Testis (tissue), 5 donors: Measurements from ENCODE around the gene ZNF14. TPM values are rescaled to one million over a fixed set of nuclear protein-coding genes. Genes with fewer than 3 reads are reported as not detected.
"Not testable (repeated sequence)": the region's sequence is repeated elsewhere in the genome, so short reads cannot be mapped to it uniquely, and the experiment has no call there.

Experiments
- DNase-seq: peaks from one replicate; pipeline ENCODE4 v3.0.0-alpha.2; 2019
- H3K27ac ChIP-seq, 2 donors: fragments of 200-600 bp; sonication (generic); one replicate each; pipeline ENCODE4 v1.5.1; 2019
- H3K27me3 ChIP-seq: fragments of 200-600 bp; sonication (generic); one replicate; pipeline ENCODE4 v1.5.1; 2019
- H3K36me3 ChIP-seq: fragments of 200-600 bp; sonication (generic); one replicate; pipeline ENCODE4 v1.5.1; 2017; ENCODE audit warnings: low read depth; ENCODE audit errors: missing control alignments
- H3K4me1 ChIP-seq: fragments of 200-600 bp; sonication (generic); one replicate; pipeline ENCODE4 v1.5.1; 2019
- H3K4me3 ChIP-seq, 2 donors: fragments of 200-600 bp; sonication (generic); one replicate each; pipeline ENCODE4 v1.5.1; 2017 to 2019
- H3K9me3 ChIP-seq: fragments of 200-600 bp; sonication (generic); one replicate; pipeline ENCODE4 v1.5.1; 2017
- POLR2A ChIP-seq: fragments of 450-650 bp; IDR thresholded peaks from one replicate; pipeline ENCODE4 v1.6.1; 2017; ENCODE audit warnings: antibody characterized with exemption, mild to moderate bottlenecking, moderate library complexity
- WGBS, 2 donors: methylation state at CpG; one replicate each; pipeline ENCODE4 v1.1.5; 2018; 5-methylcytosine and 5-hydroxymethylcytosine counted together
- intact Hi-C: fragments of 100-400 bp; cut with DNase I; formaldehyde crosslinking; loops from one replicate; pipeline ENCODE4 v1.15.1; 2023; ENCODE audit warnings: low total_unique reads
- long read RNA-seq, 2 donors: transcript quantifications; one replicate each; lab custom pipeline, GENCODE V29; 2026
- polyA plus RNA-seq: library from polyadenylated mRNA; stranded (reverse); fragments of 350-450 nt; fragmentation: Illumina TruSeq; extraction: RNeasy Lipid Tissue Mini Kit (QIAGEN cat#74804); gene quantifications from one replicate; pipeline ENCODE4 v1.2.3, GENCODE V29; 2014; ENCODE audit warnings: low read depth, low replicate concordance; ENCODE audit not compliant: insufficient read depth
- total RNA-seq, 2 donors: library from RNA; depleted of rRNA; stranded (reverse); fragments of >200 nt; gene quantifications; one replicate each; pipeline ENCODE4 v1.2.3, GENCODE V29; 2016
- TF ChIP-seq, protein P1 (sequence below), 3 experiments: fragments of 450-650 bp in 2 of 3; fragments of 200-600 bp in 1 of 3; sonication (generic) in 1 of 3; IDR thresholded peaks; one replicate each; pipeline ENCODE4 v1.5.1; 2016 to 2019; ENCODE audit warnings: antibody characterized with exemption in 3 of 3, mild to moderate bottlenecking in 2 of 3, moderate library complexity in 1 of 3

ZNF14 gene
- total RNA-seq (10 to 100 TPM; 10.7 to 12.1 TPM), polyA plus RNA-seq (3.0 TPM)
- long read RNA-seq, donor 1, transcript ZNF14-201 (4 exons, 2,949 nt), result major isoform, 6 of 6 reads
- long read RNA-seq, donor 1, partial matches to known transcripts, result 0 of 6 reads
- long read RNA-seq, donor 1, other reads (novel, unspliced or antisense), result 0 of 6 reads
- long read RNA-seq, donor 2, partial matches to known transcripts, result 0 of 2 reads
- long read RNA-seq, donor 2, other reads (novel, unspliced or antisense), result 0 of 2 reads

DNA sequence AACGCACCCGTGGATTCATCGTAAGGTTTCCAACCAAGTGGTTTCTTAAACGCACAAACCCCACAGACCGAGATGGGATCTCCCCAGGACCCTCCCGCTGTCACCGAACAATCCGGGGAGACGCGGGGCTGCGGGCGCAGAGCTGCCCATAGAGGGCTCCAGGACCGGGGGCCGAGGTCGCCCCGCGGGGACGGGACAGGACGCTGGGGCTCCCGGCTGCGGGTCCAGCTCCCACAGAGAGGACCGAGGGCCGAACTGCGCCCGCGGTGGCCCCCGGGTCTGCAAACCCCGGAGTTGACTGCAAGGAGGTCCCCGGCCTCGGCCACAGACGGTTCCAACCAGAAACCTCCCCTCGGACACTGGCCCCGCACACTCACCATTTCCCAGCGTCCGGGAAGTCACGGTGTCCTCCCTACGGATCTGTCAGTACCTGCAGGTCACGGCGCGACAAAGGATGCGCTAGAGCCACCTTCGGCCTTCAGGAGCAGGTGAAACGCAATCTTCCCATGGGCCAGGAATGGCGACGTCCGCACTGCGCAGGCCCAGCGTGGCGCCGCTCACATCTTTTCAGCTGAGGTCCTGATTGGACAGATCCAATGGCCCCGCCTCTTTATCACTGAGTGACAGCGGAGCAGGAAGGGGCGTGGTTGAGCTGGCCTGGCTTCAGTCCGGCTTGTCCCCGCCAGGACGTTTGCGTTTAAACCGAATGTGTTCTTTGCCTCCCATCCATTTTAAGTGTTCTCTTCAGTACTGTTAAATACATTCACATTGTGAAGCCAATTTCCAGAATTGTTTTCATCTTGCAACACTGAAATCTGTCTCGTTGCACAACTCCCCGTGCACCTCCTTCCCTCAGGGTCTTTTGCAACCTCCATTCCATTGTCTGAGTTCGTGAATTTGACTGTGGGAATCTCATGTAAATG is at the start of gene ZNF14:
TSS of gene ZNF14 (minus strand) at position 534 of the 923 bp plus-strand sequence. CDS start at position 380, 154 bp downstream.
- no peaks in the 10 kb centered on the region for H3K4me1 ChIP-seq
- H3K9me3 ChIP-seq, result no peaks in the 10 kb centered on the region
- peak within 1 kb of the TSS; percentile 93 to 96 for H3K4me3 ChIP-seq
- DNase-seq, result peak; percentile 98
- no peaks in the 10 kb centered on the region for H3K36me3 ChIP-seq
- H3K27me3 ChIP-seq, result no peaks in the 10 kb centered on the region
- peak; percentile 72 for TF ChIP-seq POLR2A
- TF ChIP-seq, protein P1, sequence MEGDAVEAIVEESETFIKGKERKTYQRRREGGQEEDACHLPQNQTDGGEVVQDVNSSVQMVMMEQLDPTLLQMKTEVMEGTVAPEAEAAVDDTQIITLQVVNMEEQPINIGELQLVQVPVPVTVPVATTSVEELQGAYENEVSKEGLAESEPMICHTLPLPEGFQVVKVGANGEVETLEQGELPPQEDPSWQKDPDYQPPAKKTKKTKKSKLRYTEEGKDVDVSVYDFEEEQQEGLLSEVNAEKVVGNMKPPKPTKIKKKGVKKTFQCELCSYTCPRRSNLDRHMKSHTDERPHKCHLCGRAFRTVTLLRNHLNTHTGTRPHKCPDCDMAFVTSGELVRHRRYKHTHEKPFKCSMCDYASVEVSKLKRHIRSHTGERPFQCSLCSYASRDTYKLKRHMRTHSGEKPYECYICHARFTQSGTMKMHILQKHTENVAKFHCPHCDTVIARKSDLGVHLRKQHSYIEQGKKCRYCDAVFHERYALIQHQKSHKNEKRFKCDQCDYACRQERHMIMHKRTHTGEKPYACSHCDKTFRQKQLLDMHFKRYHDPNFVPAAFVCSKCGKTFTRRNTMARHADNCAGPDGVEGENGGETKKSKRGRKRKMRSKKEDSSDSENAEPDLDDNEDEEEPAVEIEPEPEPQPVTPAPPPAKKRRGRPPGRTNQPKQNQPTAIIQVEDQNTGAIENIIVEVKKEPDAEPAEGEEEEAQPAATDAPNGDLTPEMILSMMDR (IDR thresholded peaks at IDR 0.05), result no peak
- H3K27ac ChIP-seq, result peak within 1 kb of the TSS; percentile 85 to 87
- WGBS, 2 donors, result 0 to 1% methylated on average over 41 to 54 of the region's 61 CpGs
- intact Hi-C loops, result no loop called here

GRCh38 chr19:19781791-19782190 is 48.9 kb upstream of the ZNF14 start:
- H3K36me3 ChIP-seq, DNase-seq, intact Hi-C loops, H3K27me3 ChIP-seq, H3K4me3 ChIP-seq, H3K27ac ChIP-seq, H3K9me3 ChIP-seq: not testable (repeated sequence)
- H3K4me1 ChIP-seq, result peaks cover 17% of the 10 kb centered on the region
- 68 to 84% methylated on average over 6 of the region's 6 CpGs for WGBS, 2 donors

DNA sequence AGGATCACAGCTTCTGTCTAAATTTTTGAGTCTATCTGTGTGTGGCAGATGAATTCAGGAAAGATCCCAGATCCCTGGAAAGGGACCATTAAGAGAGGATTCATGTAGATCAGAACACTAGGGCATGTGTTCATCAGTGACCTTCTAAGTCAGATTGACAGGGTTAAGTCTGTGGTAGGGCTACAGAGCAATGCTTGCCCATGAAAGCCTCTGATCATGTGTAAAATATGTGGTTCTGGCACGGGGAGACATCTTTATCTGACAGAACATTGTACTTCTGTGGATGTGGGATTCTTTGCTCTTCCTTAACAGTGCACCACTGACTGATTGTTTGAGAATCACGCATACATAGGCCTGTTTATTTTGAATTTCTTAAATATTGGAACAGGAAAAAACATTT is 45.8 kb upstream of the ZNF14 start:
- Histone ChIP-seq H3K4me1 (peaks cover 17% of the 10 kb centered on the region), H3K4me3 (no peak overlapping the region)

DNA sequence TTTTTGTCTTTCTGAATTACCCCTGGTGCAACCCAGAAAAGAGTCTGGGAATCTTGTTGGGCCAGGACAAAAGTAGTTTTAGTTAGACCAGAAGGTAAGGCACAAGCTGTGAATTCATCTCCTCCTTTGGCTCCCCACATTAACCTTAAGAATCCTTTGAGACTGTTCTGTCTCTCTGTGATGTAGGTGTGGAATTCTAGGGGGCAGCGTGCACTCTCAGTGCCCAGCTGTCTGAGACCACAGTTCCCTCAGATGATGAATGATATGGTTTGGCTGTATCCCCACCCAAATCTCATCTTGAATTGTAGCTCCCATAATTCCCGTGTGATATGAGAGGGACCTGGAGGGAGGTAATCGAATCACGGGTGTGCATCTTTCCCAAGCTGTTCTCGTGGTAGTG is 44.8 kb upstream of the ZNF14 start:
- intact Hi-C loops, result no loop called here
- no peak overlapping the region for H3K27ac ChIP-seq
- no peak for DNase-seq
- no peak overlapping the region for H3K4me3 ChIP-seq
- no peaks in the 10 kb centered on the region for H3K9me3 ChIP-seq
- H3K27me3 ChIP-seq, result no peaks in the 10 kb centered on the region
- peaks cover 17% of the 10 kb centered on the region for H3K4me1 ChIP-seq
- no peaks in the 10 kb centered on the region for H3K36me3 ChIP-seq
- 68 to 73% methylated on average over 5 of the region's 5 CpGs for WGBS, 2 donors
- TF ChIP-seq, protein P1 (IDR thresholded peaks at IDR 0.05), result no peak
- no peak for TF ChIP-seq POLR2A

More for the DNA sequence above, 45.8 kb upstream of the ZNF14 start:
- no peak for DNase-seq
- Histone ChIP-seq H3K36me3 (no peaks in the 10 kb centered on the region), H3K27me3 (no peaks in the 10 kb centered on the region), H3K9me3 (no peaks in the 10 kb centered on the region), H3K27ac (no peak overlapping the region)
- intact Hi-C loops, result no loop called here
- no peak for TF ChIP-seq POLR2A
- TF ChIP-seq, protein P1 (IDR thresholded peaks at IDR 0.05), result no peak
- WGBS, 2 donors, result 89 to 93% methylated on average over 2 of the region's 2 CpGs
